ENCODE data around the gene NADSYN1.

NADSYN1 gene

GRCh38 chr11:71543866-71544265 is 90.9 kb downstream of the NADSYN1 start:
- no peak for DNase-seq (ENCODE audit: low spot score)
- TF ChIP-seq CTCF (IDR thresholded peaks at IDR 0.05; ENCODE audit: borderline replicate concordance, control extremely low read depth, extremely low read depth, insufficient read depth, missing control alignments) = no peak
- in situ Hi-C loops (cut with MboI; ENCODE audit: low sequenced_read_pairs, unreplicated experiment) = no loop called here

- in situ Hi-C loops (cut with MboI; ENCODE audit: low sequenced_read_pairs, unreplicated experiment) = no loop called here
- TF ChIP-seq CTCF (IDR thresholded peaks at IDR 0.05; ENCODE audit: borderline replicate concordance, control extremely low read depth, extremely low read depth, insufficient read depth, missing control alignments) = no peak
Observed at GRCh38 chr11:71544525-71545214, 91.7 kb downstream of the NADSYN1 start.

GRCh38 chr11:71545405-71545966 is 92.5 kb downstream of the NADSYN1 start:
- DNase-seq (ENCODE audit: low spot score) = no peak
- no peak for TF ChIP-seq CTCF (IDR thresholded peaks at IDR 0.05; ENCODE audit: borderline replicate concordance, control extremely low read depth, extremely low read depth, insufficient read depth, missing control alignments)
- in situ Hi-C loops (cut with MboI; ENCODE audit: low sequenced_read_pairs, unreplicated experiment) = no loop called here

More at GRCh38 chr11:71544525-71545214, 91.7 kb downstream of the NADSYN1 start:
- no peak for DNase-seq (ENCODE audit: low spot score)

- in situ Hi-C loops (cut with MboI; ENCODE audit: low sequenced_read_pairs, unreplicated experiment) = no loop called here
- no peak for DNase-seq (ENCODE audit: low spot score)
- no peak for TF ChIP-seq CTCF (IDR thresholded peaks at IDR 0.05; ENCODE audit: borderline replicate concordance, control extremely low read depth, extremely low read depth, insufficient read depth, missing control alignments)
Observed at GRCh38 chr11:71548120-71548519, 95.1 kb downstream of the NADSYN1 start, which contains the start of gene KRTAP5-9. KRTAP5-9 (plus strand) TSS chr11:71548420; CDS start chr11:71548658, 238 bp downstream.

- TF ChIP-seq CTCF (IDR thresholded peaks at IDR 0.05; ENCODE audit: borderline replicate concordance, control extremely low read depth, extremely low read depth, insufficient read depth, missing control alignments) = no peak
- DNase-seq (ENCODE audit: low spot score) = no peak
- in situ Hi-C loops (cut with MboI; ENCODE audit: low sequenced_read_pairs, unreplicated experiment) = no loop called here
Observed at GRCh38 chr11:71548716-71549151, 95.7 kb downstream of the NADSYN1 start.
